ENCODE data around the gene CPZ.

Gene CPZ

GRCh38 chr4:8552581-8553205, 39.9 kb upstream of the CPZ start:
- no peaks in the 10 kb centered on the region for H3K36me3 Mint-ChIP-seq
- no peak overlapping the region for H3K27ac Mint-ChIP-seq
- H3K4me3 Mint-ChIP-seq = no peak overlapping the region
- no peaks in the 10 kb centered on the region for H3K9me3 Mint-ChIP-seq (ENCODE audit: low read depth)
- no peaks in the 10 kb centered on the region for H3K4me1 Mint-ChIP-seq (ENCODE audit: low read depth)
- no peaks in the 10 kb centered on the region for H3K27me3 Mint-ChIP-seq

- Mint-ChIP-seq H3K27ac (no peak overlapping the region), H3K36me3 (no peaks in the 10 kb centered on the region), H3K27me3 (no peaks in the 10 kb centered on the region), H3K4me1 (ENCODE audit: low read depth) (no peaks in the 10 kb centered on the region), H3K9me3 (ENCODE audit: low read depth) (no peaks in the 10 kb centered on the region), H3K4me3 (no peak overlapping the region)
Measured at GRCh38 chr4:8553216-8553615, 39.3 kb upstream of the CPZ start.

- H3K27me3 Mint-ChIP-seq = no peaks in the 10 kb centered on the region
Measured at GRCh38 chr4:8553991-8554405, 38.6 kb upstream of the CPZ start.

GRCh38 chr4:8554555-8555100, 37.9 kb upstream of the CPZ start:
- Mint-ChIP-seq H3K27ac (no peak overlapping the region), H3K4me3 (no peak overlapping the region), H3K27me3 (no peaks in the 10 kb centered on the region), H3K36me3 (no peaks in the 10 kb centered on the region), H3K9me3 (ENCODE audit: low read depth) (no peaks in the 10 kb centered on the region), H3K4me1 (ENCODE audit: low read depth) (no peaks in the 10 kb centered on the region)

More at GRCh38 chr4:8553991-8554405, 38.6 kb upstream of the CPZ start:
- Mint-ChIP-seq H3K36me3 (no peaks in the 10 kb centered on the region), H3K9me3 (ENCODE audit: low read depth) (no peaks in the 10 kb centered on the region), H3K4me1 (ENCODE audit: low read depth) (no peaks in the 10 kb centered on the region), H3K27ac (no peak overlapping the region), H3K4me3 (no peak overlapping the region)

GRCh38 chr4:8555716-8556115, 36.8 kb upstream of the CPZ start:
- Mint-ChIP-seq H3K27me3 (no peaks in the 10 kb centered on the region), H3K4me1 (ENCODE audit: low read depth) (no peaks in the 10 kb centered on the region), H3K27ac (no peak overlapping the region), H3K4me3 (no peak overlapping the region), H3K9me3 (ENCODE audit: low read depth) (no peaks in the 10 kb centered on the region), H3K36me3 (no peaks in the 10 kb centered on the region)

- no peak overlapping the region for H3K27ac Mint-ChIP-seq
- peaks cover 1% of the 10 kb centered on the region for H3K27me3 Mint-ChIP-seq
- no peaks in the 10 kb centered on the region for H3K4me1 Mint-ChIP-seq (ENCODE audit: low read depth)
- no peaks in the 10 kb centered on the region for H3K36me3 Mint-ChIP-seq
- no peaks in the 10 kb centered on the region for H3K9me3 Mint-ChIP-seq (ENCODE audit: low read depth)
- no peak overlapping the region for H3K4me3 Mint-ChIP-seq
Measured at GRCh38 chr4:8556341-8557150, 36.0 kb upstream of the CPZ start.

- no peaks in the 10 kb centered on the region for H3K4me1 Mint-ChIP-seq (ENCODE audit: low read depth)
- no peak overlapping the region for H3K27ac Mint-ChIP-seq
- no peaks in the 10 kb centered on the region for H3K9me3 Mint-ChIP-seq (ENCODE audit: low read depth)
- H3K4me3 Mint-ChIP-seq = no peak overlapping the region
- H3K36me3 Mint-ChIP-seq = no peaks in the 10 kb centered on the region
- H3K27me3 Mint-ChIP-seq = peaks cover 2% of the 10 kb centered on the region
Measured at GRCh38 chr4:8557151-8558076, 35.2 kb upstream of the CPZ start.

- Mint-ChIP-seq H3K27ac (no peak overlapping the region), H3K9me3 (ENCODE audit: low read depth) (no peaks in the 10 kb centered on the region), H3K36me3 (no peaks in the 10 kb centered on the region), H3K4me1 (ENCODE audit: low read depth) (no peaks in the 10 kb centered on the region), H3K27me3 (peaks cover 2% of the 10 kb centered on the region), H3K4me3 (no peak overlapping the region)
Measured at GRCh38 chr4:8558080-8558960, 34.2 kb upstream of the CPZ start.

- Mint-ChIP-seq H3K27ac (no peak overlapping the region), H3K4me1 (ENCODE audit: low read depth) (no peaks in the 10 kb centered on the region), H3K36me3 (no peaks in the 10 kb centered on the region), H3K4me3 (no peak overlapping the region), H3K27me3 (peaks cover 2% of the 10 kb centered on the region), H3K9me3 (ENCODE audit: low read depth) (no peaks in the 10 kb centered on the region)
Measured at GRCh38 chr4:8559011-8559410, 33.6 kb upstream of the CPZ start.

GRCh38 chr4:8559524-8560264, 32.9 kb upstream of the CPZ start:
- Mint-ChIP-seq H3K9me3 (ENCODE audit: low read depth) (no peaks in the 10 kb centered on the region), H3K36me3 (no peaks in the 10 kb centered on the region), H3K27ac (no peak overlapping the region), H3K4me1 (ENCODE audit: low read depth) (no peaks in the 10 kb centered on the region), H3K27me3 (peaks cover 2% of the 10 kb centered on the region), H3K4me3 (no peak overlapping the region)

GRCh38 chr4:8560265-8561047, 32.1 kb upstream of the CPZ start:
- Mint-ChIP-seq H3K27ac (no peak overlapping the region), H3K4me1 (ENCODE audit: low read depth) (no peaks in the 10 kb centered on the region), H3K36me3 (no peaks in the 10 kb centered on the region), H3K4me3 (no peak overlapping the region), H3K27me3 (peaks cover 2% of the 10 kb centered on the region), H3K9me3 (ENCODE audit: low read depth) (no peaks in the 10 kb centered on the region)

- H3K4me3 Mint-ChIP-seq = no peak overlapping the region
- no peaks in the 10 kb centered on the region for H3K4me1 Mint-ChIP-seq (ENCODE audit: low read depth)
- H3K27me3 Mint-ChIP-seq = peaks cover 4% of the 10 kb centered on the region
- H3K27ac Mint-ChIP-seq = no peak overlapping the region
- no peaks in the 10 kb centered on the region for H3K36me3 Mint-ChIP-seq
- no peaks in the 10 kb centered on the region for H3K9me3 Mint-ChIP-seq (ENCODE audit: low read depth)
Measured at GRCh38 chr4:8564595-8564994, 28.0 kb upstream of the CPZ start.

GRCh38 chr4:8568068-8568668, 24.4 kb upstream of the CPZ start:
- H3K9me3 Mint-ChIP-seq (ENCODE audit: low read depth) = no peaks in the 10 kb centered on the region

More at GRCh38 chr4:8568068-8568668, 24.4 kb upstream of the CPZ start:
- H3K27me3 Mint-ChIP-seq = peaks cover 1% of the 10 kb centered on the region
- no peak overlapping the region for H3K27ac Mint-ChIP-seq
- H3K4me3 Mint-ChIP-seq = no peak overlapping the region
- no peaks in the 10 kb centered on the region for H3K4me1 Mint-ChIP-seq (ENCODE audit: low read depth)
- H3K36me3 Mint-ChIP-seq = no peaks in the 10 kb centered on the region

All from activated naive CD8-positive, alpha-beta T cell (primary cell).